Measurements from ENCODE around the gene POLR3K. TPM values are rescaled to one million over a fixed set of nuclear protein-coding genes. Genes with fewer than 3 reads are reported as not detected.

POLR3K gene
- total and polyA plus RNA-seq, 9 donors, result 2.7 to 9.8 (median 8.0) TPM

GRCh38 chr16:65745-66144 is 12.3 kb upstream of the POLR3K start:
- no peak overlapping the region for H3K4me3 ChIP-seq (ENCODE audit: low read length)
- no peak overlapping the region for H3K27ac ChIP-seq (ENCODE audit: low read length)
- peaks cover 68% of the 10 kb centered on the region for H3K4me1 ChIP-seq (ENCODE audit: control insufficient read depth, insufficient read depth, low read length)
- H3K36me3 ChIP-seq (ENCODE audit: control insufficient read depth, insufficient read depth, low read length), result peaks cover 48% of the 10 kb centered on the region
- DNase-seq, result peak; percentile 71
- H3K9me3 ChIP-seq (replicated peaks; ENCODE audit: control insufficient read depth, low read depth, low read length), result no peaks in the 10 kb centered on the region
- H3K27me3 ChIP-seq (ENCODE audit: control insufficient read depth, insufficient read depth, low read length), result no peaks in the 10 kb centered on the region
- WGBS (ENCODE audit: insufficient coverage), result 6% methylated on average over 13 of the region's 17 CpGs

- H3K4me3 ChIP-seq (ENCODE audit: low read length), result no peak overlapping the region
- no peak for DNase-seq
- H3K27ac ChIP-seq (ENCODE audit: low read length), result no peak overlapping the region
- H3K9me3 ChIP-seq (replicated peaks; ENCODE audit: control insufficient read depth, low read depth, low read length), result no peaks in the 10 kb centered on the region
- WGBS (ENCODE audit: insufficient coverage), result 83% methylated on average over 7 of the region's 9 CpGs
- peaks cover 56% of the 10 kb centered on the region for H3K36me3 ChIP-seq (ENCODE audit: control insufficient read depth, insufficient read depth, low read length)
- H3K4me1 ChIP-seq (ENCODE audit: control insufficient read depth, insufficient read depth, low read length), result peaks cover 59% of the 10 kb centered on the region
- no peaks in the 10 kb centered on the region for H3K27me3 ChIP-seq (ENCODE audit: control insufficient read depth, insufficient read depth, low read length)
Measured at GRCh38 chr16:64914-65255, 11.5 kb upstream of the POLR3K start.

- no peak overlapping the region for H3K27ac ChIP-seq (ENCODE audit: low read length)
- H3K4me1 ChIP-seq (ENCODE audit: control insufficient read depth, insufficient read depth, low read length), result peaks cover 53% of the 10 kb centered on the region
Measured at GRCh38 chr16:63998-64913, 10.8 kb upstream of the POLR3K start.

GRCh38 chr16:63466-63865 is 10.1 kb upstream of the POLR3K start:
- Histone ChIP-seq H3K27me3 (ENCODE audit: control insufficient read depth, insufficient read depth, low read length) (no peaks in the 10 kb centered on the region), H3K27ac (ENCODE audit: low read length) (no peak overlapping the region), H3K4me1 (ENCODE audit: control insufficient read depth, insufficient read depth, low read length) (peaks cover 45% of the 10 kb centered on the region), H3K36me3 (ENCODE audit: control insufficient read depth, insufficient read depth, low read length) (peaks cover 66% of the 10 kb centered on the region), H3K4me3 (ENCODE audit: low read length) (no peak overlapping the region), H3K9me3 (replicated peaks; ENCODE audit: control insufficient read depth, low read depth, low read length) (no peaks in the 10 kb centered on the region)
- DNase-seq, result peak; percentile 6
- 84% methylated on average over 16 of the region's 16 CpGs for WGBS (ENCODE audit: insufficient coverage)

More at GRCh38 chr16:63998-64913, 10.8 kb upstream of the POLR3K start:
- Histone ChIP-seq H3K36me3 (ENCODE audit: control insufficient read depth, insufficient read depth, low read length) (peaks cover 58% of the 10 kb centered on the region), H3K27me3 (ENCODE audit: control insufficient read depth, insufficient read depth, low read length) (no peaks in the 10 kb centered on the region), H3K4me3 (ENCODE audit: low read length) (no peak overlapping the region), H3K9me3 (replicated peaks; ENCODE audit: control insufficient read depth, low read depth, low read length) (no peaks in the 10 kb centered on the region)
- 86% methylated on average over 12 of the region's 25 CpGs for WGBS (ENCODE audit: insufficient coverage)
- DNase-seq, result peak; percentile 12

GRCh38 chr16:62968-63391 is 9.6 kb upstream of the POLR3K start:
- H3K27ac ChIP-seq (ENCODE audit: low read length), result no peak overlapping the region
- no peak for DNase-seq
- no peaks in the 10 kb centered on the region for H3K9me3 ChIP-seq (replicated peaks; ENCODE audit: control insufficient read depth, low read depth, low read length)
- 95% methylated on average over 21 of the region's 21 CpGs for WGBS (ENCODE audit: insufficient coverage)
- H3K36me3 ChIP-seq (ENCODE audit: control insufficient read depth, insufficient read depth, low read length), result peaks cover 71% of the 10 kb centered on the region
- peaks cover 40% of the 10 kb centered on the region for H3K4me1 ChIP-seq (ENCODE audit: control insufficient read depth, insufficient read depth, low read length)
- H3K27me3 ChIP-seq (ENCODE audit: control insufficient read depth, insufficient read depth, low read length), result no peaks in the 10 kb centered on the region
- no peak overlapping the region for H3K4me3 ChIP-seq (ENCODE audit: low read length)

GRCh38 chr16:62283-62967 is 9.0 kb upstream of the POLR3K start:
- DNase-seq, result no peak
- peaks cover 76% of the 10 kb centered on the region for H3K36me3 ChIP-seq (ENCODE audit: control insufficient read depth, insufficient read depth, low read length)
- WGBS (ENCODE audit: insufficient coverage), result 96% methylated on average over 32 of the region's 34 CpGs
- no peaks in the 10 kb centered on the region for H3K27me3 ChIP-seq (ENCODE audit: control insufficient read depth, insufficient read depth, low read length)
- no peak overlapping the region for H3K27ac ChIP-seq (ENCODE audit: low read length)
- H3K4me3 ChIP-seq (ENCODE audit: low read length), result no peak overlapping the region
- peaks cover 35% of the 10 kb centered on the region for H3K4me1 ChIP-seq (ENCODE audit: control insufficient read depth, insufficient read depth, low read length)
- H3K9me3 ChIP-seq (replicated peaks; ENCODE audit: control insufficient read depth, low read depth, low read length), result no peaks in the 10 kb centered on the region

GRCh38 chr16:61879-62281 is 8.5 kb upstream of the POLR3K start:
- Histone ChIP-seq H3K9me3 (replicated peaks; ENCODE audit: control insufficient read depth, low read depth, low read length) (no peaks in the 10 kb centered on the region), H3K27me3 (ENCODE audit: control insufficient read depth, insufficient read depth, low read length) (no peaks in the 10 kb centered on the region), H3K36me3 (ENCODE audit: control insufficient read depth, insufficient read depth, low read length) (peaks cover 82% of the 10 kb centered on the region), H3K27ac (ENCODE audit: low read length) (no peak overlapping the region), H3K4me3 (ENCODE audit: low read length) (no peak overlapping the region), H3K4me1 (ENCODE audit: control insufficient read depth, insufficient read depth, low read length) (peaks cover 29% of the 10 kb centered on the region)
- 82% methylated on average over 27 of the region's 32 CpGs for WGBS (ENCODE audit: insufficient coverage)
- no peak for DNase-seq

- Histone ChIP-seq H3K4me1 (ENCODE audit: control insufficient read depth, insufficient read depth, low read length) (peaks cover 23% of the 10 kb centered on the region), H3K36me3 (ENCODE audit: control insufficient read depth, insufficient read depth, low read length) (peaks cover 88% of the 10 kb centered on the region), H3K4me3 (ENCODE audit: low read length) (no peak overlapping the region), H3K9me3 (replicated peaks; ENCODE audit: control insufficient read depth, low read depth, low read length) (no peaks in the 10 kb centered on the region), H3K27ac (ENCODE audit: low read length) (no peak overlapping the region), H3K27me3 (ENCODE audit: control insufficient read depth, insufficient read depth, low read length) (no peaks in the 10 kb centered on the region)
- no peak for DNase-seq
- 70% methylated on average over 71 of the region's 89 CpGs for WGBS (ENCODE audit: insufficient coverage)
Measured at GRCh38 chr16:60929-61878, 7.8 kb upstream of the POLR3K start.

GRCh38 chr16:60166-60565 is 6.8 kb upstream of the POLR3K start:
- DNase-seq, result peak; percentile 9
- Histone ChIP-seq H3K9me3 (replicated peaks; ENCODE audit: control insufficient read depth, low read depth, low read length) (no peaks in the 10 kb centered on the region), H3K27ac (ENCODE audit: low read length) (no peak overlapping the region), H3K4me3 (ENCODE audit: low read length) (no peak overlapping the region), H3K4me1 (ENCODE audit: control insufficient read depth, insufficient read depth, low read length) (peaks cover 12% of the 10 kb centered on the region), H3K27me3 (ENCODE audit: control insufficient read depth, insufficient read depth, low read length) (no peaks in the 10 kb centered on the region), H3K36me3 (ENCODE audit: control insufficient read depth, insufficient read depth, low read length) (peaks cover 95% of the 10 kb centered on the region)
- WGBS (ENCODE audit: insufficient coverage), result no CpG with 5 or more reads among the region's 11 CpGs
